Measurements from ENCODE around the gene HECA. TPM values are rescaled to one million over a fixed set of nuclear protein-coding genes. Genes with fewer than 3 reads are reported as not detected.

The HECA gene
- total and polyA plus RNA-seq, 2 of the 4 experiments (the other 2 are of a cell fraction) = 3.1 to 4.3 TPM

GRCh38 chr6:139131736-139132280, 3.1 kb upstream of the HECA start:
- DNase-seq = no peak

More at GRCh38 chr6:139131736-139132280, 3.1 kb upstream of the HECA start:
- TF ChIP-seq MAFK (IDR thresholded peaks at IDR 0.05; ENCODE audit: low read depth, low read length) (no peak), RFX5 (IDR thresholded peaks at IDR 0.05; ENCODE audit: low read depth, low read length) (no peak), MXI1 (IDR thresholded peaks at IDR 0.05; ENCODE audit: borderline replicate concordance, low read depth, low read length) (no peak), CHD1 (IDR thresholded peaks at IDR 0.05; ENCODE audit: low read depth, low read length) (no peak), MAZ (IDR thresholded peaks at IDR 0.05; ENCODE audit: borderline replicate concordance, low read depth, low read length) (no peak), RCOR1 (IDR thresholded peaks at IDR 0.05; ENCODE audit: insufficient replicate concordance, low read length) (no peak), BHLHE40 (IDR thresholded peaks at IDR 0.05; ENCODE audit: low read depth, low read length) (no peak)
- intact Hi-C loops (cut with micrococcal nuclease) = no loop called here
- Histone ChIP-seq H2BK120ac (ENCODE audit: low read depth, low read length) (no peak overlapping the region), H3K23ac (ENCODE audit: low read depth, low read length) (no peak overlapping the region), H3K36me3 (ENCODE audit: control insufficient read depth, insufficient read depth, low read length) (no peaks in the 10 kb centered on the region), H3K27me3 (ENCODE audit: control insufficient read depth, insufficient read depth, low read length) (no peaks in the 10 kb centered on the region; the same call in 1 of the 2 replicates), H4K91ac (ENCODE audit: insufficient read depth, low read depth, low read length) (no peak overlapping the region), H3K56ac (ENCODE audit: extremely low read depth, insufficient read depth, low read length) (no peak overlapping the region), H3K79me1 (ENCODE audit: low read depth in 1 of 2, low read length in 2 of 2) (peaks cover under 1 to 2% of the 10 kb centered on the region in 2 experiments; a peak in 2 of 4 replicates), H3K4me3 (ENCODE audit: insufficient read depth, low read depth, low read length) (no peak overlapping the region), H3K9me3 (ENCODE audit: control insufficient read depth, insufficient read depth, low read length) (no peaks in the 10 kb centered on the region), H3K4ac (ENCODE audit: low read depth, low read length) (no peak overlapping the region), H2AK9ac (replicated peaks; ENCODE audit: low read depth, low read length, poor library complexity) (no peak overlapping the region), H2BK20ac (ENCODE audit: low read depth, low read length) (no peak overlapping the region), H3K18ac (ENCODE audit: low read depth, low read length) (no peak overlapping the region), H3K9ac (ENCODE audit: low read depth, low read length) (no peak overlapping the region), H3K27ac (ENCODE audit: insufficient read depth, low read length) (no peak overlapping the region), H4K5ac (ENCODE audit: low read depth, low read length) (no peak overlapping the region), H2BK15ac (ENCODE audit: low read depth, low read length) (no peak overlapping the region), H4K20me1 (ENCODE audit: insufficient read depth, low read length) (no peaks in the 10 kb centered on the region), H4K8ac (ENCODE audit: low read depth in 2 of 2, low read length in 2 of 2) (no peak overlapping the region), H2AK5ac (ENCODE audit: low read depth, low read length) (no peak overlapping the region), H3K4me1 (ENCODE audit: control insufficient read depth, insufficient read depth, low read length) (peaks cover under 1% of the 10 kb centered on the region; the same call in 1 of the 2 replicates), H2AFZ (replicated peaks; ENCODE audit: low read length, poor library complexity) (no peak overlapping the region), H2BK5ac (ENCODE audit: low read depth, low read length, poor library complexity, severe bottlenecking) (no peak overlapping the region), H3K4me2 (ENCODE audit: low read depth, low read length) (no peak overlapping the region), H3K9me1 (ENCODE audit: insufficient read depth, low read length) (no peaks in the 10 kb centered on the region), H3K14ac (replicated peaks; ENCODE audit: low read depth, low read length) (no peak overlapping the region)
- no CpG with 5 or more reads among the region's 6 CpGs for WGBS, 2 experiments (ENCODE audit: extremely low coverage in 2 of 2, insufficient read length in 1 of 2)
- in situ Hi-C loops (cut with MboI; ENCODE audit: low sequenced_read_pairs) = no loop called here
- dilution Hi-C loops (cut with HindIII; ENCODE audit: low sequenced_read_pairs, unreplicated experiment) = no loop called here
- no peak for ATAC-seq (ENCODE audit: low read depth)
- ChIA-PET CTCF (no interaction called here), POLR2A (ENCODE audit: unreplicated experiment) (no interaction called here)
- no TSS peak for BruUV-seq (replicated peaks)
